Activated naive CD8-positive, alpha-beta T cell treated with anti-CD3 and anti-CD28 coated beads for 36 hours (primary cell): ENCODE data around the gene GCM1. TPM values are rescaled to one million over a fixed set of nuclear protein-coding genes. Genes with fewer than 3 reads are reported as not detected.

Source experiments
- DNase-seq: peaks from one replicate; pipeline ENCODE4 v3.0.0; 2021
- H3K27ac Mint-ChIP-seq: one replicate; pipeline ENCODE4 v1.8.0; 2022; ENCODE audit warnings: mild to moderate bottlenecking, moderate library complexity, mixed read lengths
- H3K27me3 Mint-ChIP-seq: one replicate; pipeline ENCODE4 v1.8.0; 2022; ENCODE audit warnings: mild to moderate bottlenecking, mixed read lengths
- H3K36me3 Mint-ChIP-seq: one replicate; pipeline ENCODE4 v1.8.0; 2021; ENCODE audit warnings: mild to moderate bottlenecking, mixed read lengths
- H3K4me1 Mint-ChIP-seq: one replicate; pipeline ENCODE4 v1.8.0; 2021; ENCODE audit warnings: mixed read lengths
- H3K4me3 Mint-ChIP-seq: one replicate; pipeline ENCODE4 v1.8.0; 2022; ENCODE audit warnings: mild to moderate bottlenecking, moderate library complexity, mixed read lengths
- H3K9me3 Mint-ChIP-seq: one replicate; pipeline ENCODE4 v1.8.0; 2022; ENCODE audit warnings: mixed read lengths
- total RNA-seq, 2 experiments: library from RNA; stranded (reverse); gene quantifications; one replicate each; pipeline ENCODE4 v1.2.3, GENCODE V29; 2021

Gene GCM1
- total RNA-seq, 2 experiments from 2014 or later = not detected

GRCh38 chr6:53103993-53104675 is 44.5 kb downstream of the GCM1 start:
- DNase-seq = no peak
- Mint-ChIP-seq H3K9me3 (no peaks in the 10 kb centered on the region), H3K36me3 (peaks cover 5% of the 10 kb centered on the region), H3K27ac (no peak overlapping the region), H3K4me3 (no peak overlapping the region), H3K4me1 (no peaks in the 10 kb centered on the region), H3K27me3 (no peaks in the 10 kb centered on the region)

GRCh38 chr6:53101006-53101405 is 47.6 kb downstream of the GCM1 start:
- no peak for DNase-seq
- no peak overlapping the region for H3K4me3 Mint-ChIP-seq
- H3K36me3 Mint-ChIP-seq = peaks cover 7% of the 10 kb centered on the region
- H3K27me3 Mint-ChIP-seq = no peaks in the 10 kb centered on the region
- H3K9me3 Mint-ChIP-seq = no peaks in the 10 kb centered on the region
- H3K4me1 Mint-ChIP-seq = no peaks in the 10 kb centered on the region
- peak overlapping the region; percentile 47 for H3K27ac Mint-ChIP-seq

GRCh38 chr6:53100561-53100960 is 48.1 kb downstream of the GCM1 start:
- H3K4me3 Mint-ChIP-seq = no peak overlapping the region
- H3K4me1 Mint-ChIP-seq = no peaks in the 10 kb centered on the region
- no peaks in the 10 kb centered on the region for H3K9me3 Mint-ChIP-seq
- H3K27ac Mint-ChIP-seq = no peak overlapping the region
- DNase-seq = no peak
- H3K27me3 Mint-ChIP-seq = no peaks in the 10 kb centered on the region
- H3K36me3 Mint-ChIP-seq = peaks cover 8% of the 10 kb centered on the region

GRCh38 chr6:53095716-53096115 is 52.9 kb downstream of the GCM1 start:
- no peak overlapping the region for H3K4me3 Mint-ChIP-seq
- peaks cover 6% of the 10 kb centered on the region for H3K36me3 Mint-ChIP-seq
- no peak for DNase-seq
- H3K27me3 Mint-ChIP-seq = no peaks in the 10 kb centered on the region
- H3K9me3 Mint-ChIP-seq = no peaks in the 10 kb centered on the region
- no peaks in the 10 kb centered on the region for H3K4me1 Mint-ChIP-seq
- H3K27ac Mint-ChIP-seq = no peak overlapping the region

- H3K9me3 Mint-ChIP-seq = no peaks in the 10 kb centered on the region
- no peak for DNase-seq
- H3K36me3 Mint-ChIP-seq = peaks cover 6% of the 10 kb centered on the region
- H3K27me3 Mint-ChIP-seq = no peaks in the 10 kb centered on the region
- no peak overlapping the region for H3K4me3 Mint-ChIP-seq
- H3K4me1 Mint-ChIP-seq = no peaks in the 10 kb centered on the region
- H3K27ac Mint-ChIP-seq = no peak overlapping the region
Observed at GRCh38 chr6:53095270-53095669, 53.4 kb downstream of the GCM1 start.

- Mint-ChIP-seq H3K36me3 (peaks cover 10% of the 10 kb centered on the region), H3K4me1 (no peaks in the 10 kb centered on the region), H3K27ac (no peak overlapping the region), H3K27me3 (no peaks in the 10 kb centered on the region), H3K4me3 (no peak overlapping the region), H3K9me3 (no peaks in the 10 kb centered on the region)
- DNase-seq = no peak
Observed at GRCh38 chr6:53090576-53090975, 58.1 kb downstream of the GCM1 start.

- H3K4me1 Mint-ChIP-seq = no peaks in the 10 kb centered on the region
- DNase-seq = no peak
- no peaks in the 10 kb centered on the region for H3K27me3 Mint-ChIP-seq
- peaks cover 10% of the 10 kb centered on the region for H3K36me3 Mint-ChIP-seq
- no peak overlapping the region for H3K4me3 Mint-ChIP-seq
- H3K27ac Mint-ChIP-seq = no peak overlapping the region
- H3K9me3 Mint-ChIP-seq = no peaks in the 10 kb centered on the region
Observed at GRCh38 chr6:53089948-53090347, 58.7 kb downstream of the GCM1 start.

GRCh38 chr6:53086302-53086701 is 62.3 kb downstream of the GCM1 start:
- peaks cover 16% of the 10 kb centered on the region for H3K36me3 Mint-ChIP-seq
- H3K9me3 Mint-ChIP-seq = no peaks in the 10 kb centered on the region
- H3K27ac Mint-ChIP-seq = no peak overlapping the region
- H3K27me3 Mint-ChIP-seq = no peaks in the 10 kb centered on the region
- no peaks in the 10 kb centered on the region for H3K4me1 Mint-ChIP-seq
- no peak for DNase-seq
- no peak overlapping the region for H3K4me3 Mint-ChIP-seq

- DNase-seq = no peak
- H3K9me3 Mint-ChIP-seq = no peaks in the 10 kb centered on the region
Observed at GRCh38 chr6:53080813-53081212, 67.8 kb downstream of the GCM1 start.

More at GRCh38 chr6:53080813-53081212, 67.8 kb downstream of the GCM1 start:
- no peak overlapping the region for H3K4me3 Mint-ChIP-seq
- peaks cover 13% of the 10 kb centered on the region for H3K36me3 Mint-ChIP-seq
- H3K27me3 Mint-ChIP-seq = no peaks in the 10 kb centered on the region
- H3K4me1 Mint-ChIP-seq = no peaks in the 10 kb centered on the region
- H3K27ac Mint-ChIP-seq = no peak overlapping the region

Other genes starting within 250 kb of the GCM1 start
- gene GSTA3, start 239.1 kb downstream of the GCM1 start, total RNA-seq = not detected
- 1 to 10 TPM; 8.4 to 8.5 TPM for gene GSTA4, start 153.6 kb downstream of the GCM1 start, total RNA-seq
- gene CILK1, start 87.0 kb downstream of the GCM1 start, total RNA-seq = 1 to 10 TPM; 6.2 to 6.4 TPM
- 10 to 100 TPM; 55.4 to 56.2 TPM for gene FBXO9, start 83.4 kb downstream of the GCM1 start, total RNA-seq
- 10 to 100 TPM; 86.2 to 88.3 TPM for gene ELOVL5, start 200.1 kb upstream of the GCM1 start, total RNA-seq